GM12864 (cell line): ENCODE data around the gene TLE4.

Experiments used
- DNase-seq: peaks from one replicate; pipeline ENCODE4 v3.0.0-alpha.2; 2011; ENCODE audit warnings: low read depth
- H3K4me3 ChIP-seq: 2 replicates; pipeline ENCODE4 v1.5.1; 2011; ENCODE audit warnings: mild to moderate bottlenecking, low read depth, low read length, control low read depth
- CTCF ChIP-seq: IDR thresholded peaks from 2 replicates; pipeline ENCODE4 v1.5.1; 2011; ENCODE audit warnings: low read depth, mild to moderate bottlenecking, moderate library complexity, low read length, control low read depth, inconsistent platforms; ENCODE audit errors: missing control alignments

TLE4 gene

GRCh38 chr9:79583952-79584654 lies 12.3 kb downstream of the TLE4 start:
- TF ChIP-seq CTCF, result no peak
- no peak for DNase-seq
- H3K4me3 ChIP-seq, result no peak overlapping the region

DNA sequence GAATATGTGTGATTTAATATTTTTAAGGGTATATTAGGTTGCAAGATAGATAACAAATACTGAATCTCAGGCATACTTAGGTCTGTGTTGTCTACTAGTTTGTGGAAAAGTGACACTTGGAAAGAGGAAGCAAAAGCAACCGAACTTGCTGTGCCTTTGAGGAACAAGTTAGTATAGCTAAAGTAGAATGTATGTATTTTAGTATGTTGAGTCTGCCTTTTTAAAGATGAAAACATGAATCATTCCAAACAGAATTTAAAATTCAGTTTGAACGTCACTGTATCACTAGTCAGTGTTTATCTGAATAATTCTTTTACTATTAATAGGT lies 12.9 kb downstream of the TLE4 start:
- no peak overlapping the region for H3K4me3 ChIP-seq
- TF ChIP-seq CTCF, result no peak
- DNase-seq, result no peak

DNA sequence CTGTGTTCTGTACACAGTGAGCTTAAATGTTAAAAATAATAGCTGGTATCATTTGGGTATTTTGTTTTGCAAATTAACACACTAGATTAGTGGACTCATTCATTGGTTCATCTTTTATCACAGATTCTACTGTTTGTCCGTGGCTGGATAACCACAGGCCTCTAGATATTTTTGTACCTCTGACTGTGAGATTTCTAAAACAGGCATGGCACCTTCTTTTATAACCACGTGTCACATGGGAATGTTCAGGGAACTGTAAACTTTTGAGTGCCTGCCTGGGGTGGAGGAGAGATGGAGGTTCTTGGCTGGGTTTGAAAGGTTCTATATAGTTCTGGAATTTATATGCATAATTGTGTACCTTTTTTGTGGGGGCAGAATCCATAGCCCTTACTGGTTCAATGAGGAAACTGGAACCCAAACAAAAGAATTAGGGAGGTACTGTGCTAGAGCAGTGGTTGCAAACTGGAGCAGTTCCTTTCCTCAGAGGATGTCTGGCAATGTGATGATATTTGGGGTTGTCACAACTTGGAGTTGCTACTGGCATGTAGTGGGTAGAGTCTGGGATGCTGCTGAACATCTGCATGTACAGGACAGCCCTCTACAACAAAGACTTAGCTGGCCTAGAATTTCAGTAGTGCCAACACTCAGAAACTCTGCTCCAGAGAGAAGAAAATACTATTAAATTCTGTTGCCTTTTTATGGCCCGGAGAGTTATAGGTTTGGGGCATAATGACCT lies 16.9 kb downstream of the TLE4 start:
- no peak overlapping the region for H3K4me3 ChIP-seq
- TF ChIP-seq CTCF, result no peak
- no peak for DNase-seq

- no peak for TF ChIP-seq CTCF
- no peak for DNase-seq
- H3K4me3 ChIP-seq, result no peak overlapping the region
Measured at GRCh38 chr9:79591458-79591857, 19.7 kb downstream of the TLE4 start.

DNA sequence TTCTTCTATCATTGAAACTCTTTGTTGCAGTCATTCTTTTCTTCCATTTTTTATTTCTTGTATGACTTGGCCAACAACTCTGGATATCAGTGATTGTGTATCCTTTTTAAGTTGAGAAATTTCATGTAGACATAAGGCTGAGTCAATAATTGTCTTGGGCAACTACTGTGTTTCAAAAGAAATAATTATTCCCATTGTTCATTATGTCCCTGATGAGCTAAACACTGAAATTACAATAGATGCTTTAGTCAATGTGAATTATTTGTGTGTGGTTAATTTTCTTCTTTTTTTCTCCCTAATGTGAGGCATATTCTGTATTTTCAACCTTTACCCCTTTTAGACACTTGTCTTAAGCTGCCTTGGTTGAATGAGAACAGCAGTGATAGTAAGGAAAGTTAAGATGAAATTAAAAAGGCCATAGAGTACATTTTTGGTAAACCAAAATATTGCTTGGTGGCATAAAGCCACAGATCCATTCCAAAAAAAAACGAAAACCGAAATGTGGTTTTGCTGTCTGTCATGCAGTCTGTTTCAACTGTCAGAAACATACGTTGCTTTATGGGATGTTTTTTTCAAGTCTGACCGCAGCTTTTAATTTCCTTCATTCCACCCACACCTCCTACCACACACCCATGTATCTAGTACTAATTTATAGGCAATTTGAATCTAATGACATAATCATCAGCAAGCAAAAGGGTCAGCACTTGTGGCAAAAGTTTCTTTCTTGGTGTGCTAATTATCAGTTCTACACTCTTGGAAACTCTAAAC lies 21.1 kb downstream of the TLE4 start:
- H3K4me3 ChIP-seq, result no peak overlapping the region
- DNase-seq, result no peak

More for the DNA sequence above, 21.1 kb downstream of the TLE4 start:
- no peak for TF ChIP-seq CTCF
